Astrocyte (in vitro differentiated cells and primary cell): ENCODE measurements around the gene CDC42BPA. TPM values are rescaled to one million over a fixed set of nuclear protein-coding genes. Genes with fewer than 3 reads are reported as not detected.

ENCODE experiments used
- DNase-seq: peaks from one replicate; pipeline ENCODE4 v3.0.0-alpha.2; 2010; ENCODE audit warnings: low read depth
- FAIRE-seq: peaks from 2 replicates; lab custom pipeline; 2011; peaks lifted over from hg19 to GRCh38; lab: Jason Lieb, UNC
- H2AFZ ChIP-seq: 2 replicates; pipeline ENCODE4 v1.6.0; 2012; ENCODE audit warnings: low read depth, low read length, inconsistent platforms
- H3K27ac ChIP-seq: 2 replicates; pipeline ENCODE4 v1.5.1; 2011; ENCODE audit warnings: low read depth, low read length, inconsistent platforms
- H3K27me3 ChIP-seq: 2 replicates; pipeline ENCODE4 v1.6.0; 2011; ENCODE audit warnings: low read length, inconsistent platforms; ENCODE audit not compliant: insufficient read depth
- H3K36me3 ChIP-seq: 2 replicates; pipeline ENCODE4 v1.5.1; 2011; ENCODE audit warnings: low read length, inconsistent platforms; ENCODE audit not compliant: insufficient read depth
- H3K4me1 ChIP-seq: 2 replicates; pipeline ENCODE4 v1.5.1; 2011; ENCODE audit warnings: low read length, inconsistent platforms; ENCODE audit not compliant: insufficient read depth
- H3K4me2 ChIP-seq: 2 replicates; pipeline ENCODE4 v1.6.0; 2012; ENCODE audit warnings: low read length, inconsistent platforms
- H3K4me3 ChIP-seq: 2 replicates; pipeline ENCODE4 v1.5.1; 2011; ENCODE audit warnings: low read depth, mild to moderate bottlenecking, low read length, inconsistent platforms; ENCODE audit not compliant: insufficient read depth
- H3K79me2 ChIP-seq: 2 replicates; pipeline ENCODE4 v1.6.0; 2012; ENCODE audit warnings: mild to moderate bottlenecking, low read length, inconsistent platforms; ENCODE audit not compliant: insufficient read depth
- H3K9ac ChIP-seq: 2 replicates; pipeline ENCODE4 v1.6.0; 2012; ENCODE audit warnings: mild to moderate bottlenecking, low read length, inconsistent platforms
- H3K9me3 ChIP-seq: 2 replicates; pipeline ENCODE4 v1.5.1; 2012; ENCODE audit warnings: low read depth, mild to moderate bottlenecking, low read length, inconsistent platforms; ENCODE audit not compliant: insufficient read depth
- H4K20me1 ChIP-seq: 2 replicates; pipeline ENCODE4 v1.6.0; 2012; ENCODE audit warnings: low read length, inconsistent platforms; ENCODE audit not compliant: insufficient read depth
- H3K27ac Mint-ChIP-seq: one replicate; pipeline ENCODE4 v1.8.0; 2021; ENCODE audit warnings: mild to moderate bottlenecking, mixed read lengths; ENCODE audit not compliant: unreplicated experiment
- H3K27me3 Mint-ChIP-seq: one replicate; pipeline ENCODE4 v1.8.0; 2021; ENCODE audit warnings: low read depth, mixed read lengths; ENCODE audit not compliant: unreplicated experiment
- H3K36me3 Mint-ChIP-seq: one replicate; pipeline ENCODE4 v1.8.0; 2021; ENCODE audit warnings: low read depth, mixed read lengths; ENCODE audit not compliant: unreplicated experiment
- H3K4me1 Mint-ChIP-seq: one replicate; pipeline ENCODE4 v1.8.0; 2021; ENCODE audit warnings: low read depth, mixed read lengths; ENCODE audit not compliant: unreplicated experiment
- H3K4me3 Mint-ChIP-seq: one replicate; pipeline ENCODE4 v1.8.0; 2021; ENCODE audit warnings: mild to moderate bottlenecking, moderate library complexity, mixed read lengths; ENCODE audit not compliant: unreplicated experiment
- H3K9me3 Mint-ChIP-seq: one replicate; pipeline ENCODE4 v1.8.0; 2021; ENCODE audit warnings: mild to moderate bottlenecking, mixed read lengths; ENCODE audit not compliant: unreplicated experiment
- EZH2 ChIP-seq: IDR thresholded peaks from 2 replicates; pipeline ENCODE4 v1.6.1; 2012; ENCODE audit warnings: mild to moderate bottlenecking, low read length, inconsistent platforms; ENCODE audit not compliant: insufficient read depth
- total RNA-seq: library from RNA; stranded (reverse); gene quantifications from 2 replicates; pipeline ENCODE4 v1.2.1, GENCODE V29; 2021
- TF ChIP-seq, protein P1 (sequence below): IDR thresholded peaks from 2 replicates; pipeline ENCODE4 v1.5.1; 2011; ENCODE audit warnings: low read depth, mild to moderate bottlenecking, inconsistent platforms, low read length, moderate library complexity; ENCODE audit not compliant: insufficient read depth

CDC42BPA gene
- total RNA-seq, 1 donor from 2014 or later, result 34.5 TPM

DNA sequence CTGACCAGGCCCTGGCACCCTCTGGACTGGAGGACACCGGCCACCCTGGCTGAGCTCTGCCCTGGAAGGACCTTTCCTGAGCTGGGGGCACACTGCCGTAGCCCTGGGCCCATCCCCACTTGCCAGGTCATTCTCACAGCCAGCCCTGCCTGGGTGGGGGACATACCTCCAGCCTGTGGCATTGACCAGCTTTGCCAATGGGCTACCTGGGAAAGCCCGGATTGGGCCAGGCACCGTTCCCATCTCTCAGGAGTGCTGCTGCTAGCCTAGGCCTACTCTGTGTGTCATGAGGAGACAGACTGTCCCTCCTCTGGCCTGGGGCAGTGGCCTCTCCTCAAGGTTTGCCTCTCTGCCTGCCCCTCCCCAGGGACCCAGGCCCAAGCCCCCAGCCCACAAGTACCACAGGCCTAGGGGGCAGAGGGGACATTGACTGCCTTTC, 338.2 kb downstream of the CDC42BPA start:
- TF ChIP-seq, protein P1, sequence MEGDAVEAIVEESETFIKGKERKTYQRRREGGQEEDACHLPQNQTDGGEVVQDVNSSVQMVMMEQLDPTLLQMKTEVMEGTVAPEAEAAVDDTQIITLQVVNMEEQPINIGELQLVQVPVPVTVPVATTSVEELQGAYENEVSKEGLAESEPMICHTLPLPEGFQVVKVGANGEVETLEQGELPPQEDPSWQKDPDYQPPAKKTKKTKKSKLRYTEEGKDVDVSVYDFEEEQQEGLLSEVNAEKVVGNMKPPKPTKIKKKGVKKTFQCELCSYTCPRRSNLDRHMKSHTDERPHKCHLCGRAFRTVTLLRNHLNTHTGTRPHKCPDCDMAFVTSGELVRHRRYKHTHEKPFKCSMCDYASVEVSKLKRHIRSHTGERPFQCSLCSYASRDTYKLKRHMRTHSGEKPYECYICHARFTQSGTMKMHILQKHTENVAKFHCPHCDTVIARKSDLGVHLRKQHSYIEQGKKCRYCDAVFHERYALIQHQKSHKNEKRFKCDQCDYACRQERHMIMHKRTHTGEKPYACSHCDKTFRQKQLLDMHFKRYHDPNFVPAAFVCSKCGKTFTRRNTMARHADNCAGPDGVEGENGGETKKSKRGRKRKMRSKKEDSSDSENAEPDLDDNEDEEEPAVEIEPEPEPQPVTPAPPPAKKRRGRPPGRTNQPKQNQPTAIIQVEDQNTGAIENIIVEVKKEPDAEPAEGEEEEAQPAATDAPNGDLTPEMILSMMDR, result no peak
- TF ChIP-seq EZH2, result no peak
- Histone ChIP-seq H3K4me3 (no peak overlapping the region), H3K79me2 (no peaks in the 10 kb centered on the region), H2AFZ (no peak overlapping the region), H3K27me3 (no peaks in the 10 kb centered on the region), H3K27ac (no peak overlapping the region), H3K4me1 (no peaks in the 10 kb centered on the region), H4K20me1 (no peaks in the 10 kb centered on the region), H3K9me3 (no peaks in the 10 kb centered on the region), H3K9ac (no peak overlapping the region), H3K36me3 (no peaks in the 10 kb centered on the region), H3K4me2 (no peak overlapping the region)
- Mint-ChIP-seq H3K36me3 (peaks cover 1% of the 10 kb centered on the region), H3K27ac (no peak overlapping the region), H3K4me3 (no peak overlapping the region), H3K4me1 (no peaks in the 10 kb centered on the region), H3K27me3 (no peaks in the 10 kb centered on the region), H3K9me3 (no peaks in the 10 kb centered on the region)
- no peak for FAIRE-seq
- no peak for DNase-seq

DNA sequence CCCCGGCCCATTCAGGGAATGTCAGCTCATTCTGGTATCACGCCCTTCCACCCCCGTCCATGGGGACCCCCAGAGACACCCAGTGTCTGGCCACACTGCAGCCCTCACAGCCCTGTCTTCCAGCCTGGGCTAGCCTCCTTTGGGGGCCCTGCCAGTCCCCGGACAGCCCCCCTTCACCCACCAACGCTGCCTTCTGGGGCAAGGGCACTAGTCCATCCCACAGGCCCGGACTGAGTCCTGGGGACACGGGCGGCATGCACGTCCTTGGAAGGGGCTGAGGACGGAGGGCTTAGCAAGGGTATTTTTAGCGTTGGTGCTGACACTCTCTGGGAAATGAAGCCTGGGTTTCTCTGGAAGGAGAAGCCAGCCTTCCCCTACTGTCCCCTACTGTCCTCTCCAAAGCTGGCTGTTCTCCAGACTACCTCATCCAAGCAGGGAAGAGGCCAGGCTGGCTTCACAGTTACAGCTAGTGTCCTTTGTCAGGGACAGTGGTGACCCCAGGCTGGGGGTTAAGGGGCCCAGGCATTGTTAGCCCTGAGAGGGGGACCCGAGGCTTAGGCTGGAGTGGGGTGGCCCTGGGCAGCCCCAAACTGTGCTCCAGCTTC, 338.7 kb downstream of the CDC42BPA start:
- Histone ChIP-seq H3K9me3 (no peaks in the 10 kb centered on the region), H3K27me3 (no peaks in the 10 kb centered on the region), H3K27ac (no peak overlapping the region), H3K4me1 (no peaks in the 10 kb centered on the region), H3K4me3 (no peak overlapping the region), H3K9ac (no peak overlapping the region), H2AFZ (no peak overlapping the region), H3K4me2 (no peak overlapping the region), H4K20me1 (no peaks in the 10 kb centered on the region), H3K36me3 (no peaks in the 10 kb centered on the region), H3K79me2 (no peaks in the 10 kb centered on the region)
- FAIRE-seq, result no peak
- peaks cover 1% of the 10 kb centered on the region for H3K36me3 Mint-ChIP-seq
- no peak overlapping the region for H3K4me3 Mint-ChIP-seq
- no peaks in the 10 kb centered on the region for H3K27me3 Mint-ChIP-seq
- H3K9me3 Mint-ChIP-seq, result no peaks in the 10 kb centered on the region
- DNase-seq, result no peak
- no peak overlapping the region for H3K27ac Mint-ChIP-seq
- TF ChIP-seq EZH2, result no peak
- TF ChIP-seq, protein P1, result no peak
- peaks cover 3% of the 10 kb centered on the region for H3K4me1 Mint-ChIP-seq

DNA sequence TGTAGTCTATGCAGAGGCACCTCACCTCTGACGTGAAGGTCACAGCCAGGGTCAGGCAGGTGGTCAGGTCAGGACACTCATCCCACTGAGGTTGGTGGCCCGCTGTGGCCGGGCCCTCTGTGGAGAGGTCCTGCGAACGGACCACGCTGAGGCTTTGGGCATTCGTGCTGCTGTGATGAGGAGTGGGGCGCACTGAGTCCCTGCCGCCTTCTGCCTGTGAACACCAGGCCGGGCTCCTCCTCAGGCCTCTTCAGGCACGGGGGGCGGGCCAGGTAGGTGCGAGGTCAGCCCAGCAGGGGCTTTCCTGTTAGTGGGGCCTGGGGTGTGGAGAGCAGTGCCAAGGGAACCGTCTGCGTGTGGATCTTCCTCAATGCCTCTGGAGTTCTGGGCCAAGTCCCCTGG, 339.2 kb downstream of the CDC42BPA start:
- Mint-ChIP-seq H3K27ac (no peak overlapping the region), H3K4me1 (peaks cover 8% of the 10 kb centered on the region), H3K4me3 (no peak overlapping the region), H3K27me3 (no peaks in the 10 kb centered on the region), H3K36me3 (peaks cover 1% of the 10 kb centered on the region), H3K9me3 (no peaks in the 10 kb centered on the region)
- no peaks in the 10 kb centered on the region for H3K36me3 ChIP-seq
- H4K20me1 ChIP-seq, result no peaks in the 10 kb centered on the region
- no peak for TF ChIP-seq EZH2
- TF ChIP-seq, protein P1, result no peak
- FAIRE-seq, result no peak
- H3K79me2 ChIP-seq, result no peaks in the 10 kb centered on the region
- no peak overlapping the region for H3K4me2 ChIP-seq
- H3K4me1 ChIP-seq, result no peaks in the 10 kb centered on the region
- no peak for DNase-seq
- H3K9ac ChIP-seq, result no peak overlapping the region
- H3K4me3 ChIP-seq, result no peak overlapping the region
- H3K9me3 ChIP-seq, result no peaks in the 10 kb centered on the region
- no peak overlapping the region for H3K27ac ChIP-seq
- H2AFZ ChIP-seq, result no peak overlapping the region
- H3K27me3 ChIP-seq, result no peaks in the 10 kb centered on the region
